GM18909 (cell line): ENCODE data around the gene LPCAT1.
"Not testable (repeated sequence)": the region's sequence is repeated elsewhere in the genome, so short reads cannot be mapped to it uniquely, and the experiment has no call there.

Experiments
- ATAC-seq: cut with Tn5 transposase; IDR thresholded peaks from one replicate; pipeline ENCODE4 v1.9.1; 2021; ENCODE audit warnings: mild to moderate bottlenecking; ENCODE audit not compliant: unreplicated experiment, poor library complexity

The LPCAT1 gene

GRCh38 chr5:1437876-1438559 lies 85.7 kb downstream of the LPCAT1 start:
- ATAC-seq = no peak

DNA sequence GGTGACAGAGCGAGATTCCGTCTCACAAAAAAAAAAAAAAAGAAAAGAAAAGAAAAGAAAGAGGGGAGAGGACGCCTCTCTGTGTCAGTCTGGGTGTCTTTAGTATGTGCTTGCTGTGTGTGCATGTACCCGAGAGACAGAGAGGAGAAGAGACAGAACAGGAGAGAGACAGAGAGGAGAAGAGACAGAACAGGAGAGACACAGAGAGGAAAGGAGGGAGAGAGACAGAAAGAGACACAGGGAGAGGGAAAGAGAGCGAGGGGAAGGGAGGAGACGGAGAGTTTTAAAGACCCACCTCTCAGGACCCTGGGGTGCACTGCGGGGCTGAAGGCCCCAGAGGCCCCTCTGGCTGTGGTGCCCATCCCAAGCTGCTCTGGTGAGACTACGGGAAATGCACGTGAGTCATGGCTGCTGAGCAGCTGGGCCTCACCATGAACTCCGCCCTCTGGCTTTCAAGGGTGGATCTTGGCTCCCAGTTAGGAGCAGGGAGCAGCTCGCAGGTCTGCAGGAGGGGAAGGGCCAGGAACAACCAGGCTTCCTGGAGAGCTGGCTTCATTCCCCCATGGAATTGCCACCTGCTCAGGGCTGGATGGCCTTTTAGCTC lies 86.4 kb downstream of the LPCAT1 start:
- no peak for ATAC-seq

DNA sequence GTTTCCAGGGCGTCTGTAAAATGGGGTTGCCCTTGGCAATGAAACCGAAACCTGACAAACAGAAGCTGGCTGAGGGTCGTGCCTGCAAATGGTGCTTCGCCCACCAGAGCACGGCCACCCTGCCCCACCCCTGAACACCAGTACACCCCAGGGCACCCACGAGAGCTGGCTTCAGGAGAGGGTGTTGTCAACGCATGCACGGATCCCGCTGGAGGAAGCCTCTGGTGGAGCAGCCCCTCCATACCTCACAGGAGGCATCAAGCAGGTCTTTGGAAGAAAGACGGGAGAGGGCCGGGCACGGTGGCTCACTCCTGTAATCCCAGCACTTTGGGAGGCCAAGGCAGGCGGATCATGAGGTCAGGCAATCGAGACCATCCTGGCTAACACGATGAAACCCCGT lies 87.1 kb downstream of the LPCAT1 start:
- ATAC-seq = no peak

DNA sequence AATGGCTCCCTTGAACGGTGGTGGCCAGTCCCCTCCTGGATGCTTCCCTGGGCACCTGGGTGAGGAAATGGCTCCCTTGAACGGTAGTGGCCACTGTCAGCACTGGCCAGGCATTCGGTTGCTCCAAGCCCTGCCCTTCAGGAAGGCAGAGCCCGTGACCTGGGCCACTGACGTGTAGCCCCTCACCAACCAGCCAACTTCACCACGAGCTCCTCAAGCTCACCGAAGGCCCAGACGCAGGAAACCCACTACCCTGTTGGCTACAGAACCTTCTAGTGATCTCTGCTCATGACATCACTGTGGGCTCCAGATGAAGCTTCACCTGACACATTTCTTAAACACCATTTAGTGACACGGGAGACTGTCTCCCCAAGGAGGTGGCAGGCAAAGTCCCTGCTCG lies 87.7 kb downstream of the LPCAT1 start:
- no peak for ATAC-seq

DNA sequence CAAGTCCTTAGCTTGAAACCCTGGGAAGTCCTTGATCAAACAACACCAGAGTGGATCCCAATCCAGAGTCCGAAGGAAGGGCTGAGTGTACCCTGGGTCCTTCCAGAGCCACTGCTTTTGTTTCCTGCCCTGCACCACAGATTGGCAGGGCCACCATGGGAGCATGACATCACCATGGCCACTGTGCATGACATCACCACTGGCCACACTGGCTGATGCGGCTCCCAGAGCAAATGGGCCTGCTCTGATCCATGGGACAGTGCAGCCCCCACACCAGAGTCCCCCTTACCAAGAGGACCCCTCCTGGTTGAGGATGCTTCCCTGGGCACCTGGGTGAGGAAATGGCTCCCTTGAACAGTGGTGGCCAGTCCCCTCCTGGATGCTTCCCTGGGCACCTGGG lies 88.4 kb downstream of the LPCAT1 start:
- no peak for ATAC-seq

GRCh38 chr5:1432296-1432695 lies 91.5 kb downstream of the LPCAT1 start:
- no peak for ATAC-seq

DNA sequence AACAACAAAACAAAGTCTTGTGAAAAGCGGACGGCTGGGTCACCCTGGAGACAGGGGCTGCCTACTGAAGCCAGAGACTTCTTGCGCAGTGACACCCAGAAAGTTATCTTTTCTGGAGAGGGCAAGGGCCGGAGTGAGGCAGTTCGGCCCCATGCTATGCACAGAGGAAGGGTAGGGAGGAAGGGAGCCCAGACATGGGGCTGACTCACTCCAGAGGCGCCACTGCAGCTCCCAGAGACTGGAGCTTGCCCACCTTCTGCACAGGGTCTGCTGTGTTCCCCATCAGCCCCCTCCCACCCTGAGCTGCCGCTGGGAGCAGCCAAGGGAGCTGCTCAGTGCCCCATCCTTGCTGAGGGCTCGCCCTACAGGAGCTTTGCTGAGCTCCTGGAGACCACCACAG lies 91.9 kb downstream of the LPCAT1 start:
- no peak for ATAC-seq

- no peak for ATAC-seq
These were observed 92.5 kb downstream of the LPCAT1 start for GRCh38 chr5:1431021-1431811.

DNA sequence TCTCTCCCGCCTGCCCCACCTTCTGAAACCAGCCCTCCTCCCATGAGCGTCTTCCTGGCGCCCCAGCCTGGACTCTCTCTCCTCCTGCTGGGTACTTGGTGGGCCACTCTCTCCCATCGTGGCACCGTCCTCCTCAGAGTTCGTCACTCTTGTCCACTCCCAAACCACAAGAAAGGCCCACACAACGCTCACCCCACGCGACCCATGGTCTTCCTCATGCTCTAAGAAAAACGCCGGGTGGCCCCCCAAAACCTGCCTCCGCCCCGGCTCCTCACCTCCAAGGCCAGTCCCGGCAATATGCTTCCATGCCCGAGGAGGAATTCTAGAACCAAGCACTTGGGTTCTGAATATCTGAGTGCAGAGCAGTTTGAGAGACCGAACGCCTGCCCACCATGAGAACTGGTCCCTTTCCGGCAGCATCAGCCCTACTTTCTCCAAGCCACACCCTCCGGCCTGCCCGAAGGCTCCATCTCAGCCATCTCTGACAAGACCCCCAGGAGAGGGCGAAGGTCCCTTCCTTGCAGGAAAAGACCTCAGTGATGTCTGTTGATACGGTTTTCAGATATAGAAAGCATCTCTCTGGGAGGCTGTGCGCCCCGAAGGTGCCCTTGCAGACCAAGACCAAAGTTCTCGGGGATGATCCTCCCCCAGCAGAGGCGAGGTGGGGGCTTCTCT lies 93.5 kb downstream of the LPCAT1 start:
- ATAC-seq = no peak

- ATAC-seq = no peak
These were observed 94.3 kb downstream of the LPCAT1 start for GRCh38 chr5:1429496-1429895.

- no peak for ATAC-seq
These were observed 94.7 kb downstream of the LPCAT1 start for GRCh38 chr5:1429066-1429465.

DNA sequence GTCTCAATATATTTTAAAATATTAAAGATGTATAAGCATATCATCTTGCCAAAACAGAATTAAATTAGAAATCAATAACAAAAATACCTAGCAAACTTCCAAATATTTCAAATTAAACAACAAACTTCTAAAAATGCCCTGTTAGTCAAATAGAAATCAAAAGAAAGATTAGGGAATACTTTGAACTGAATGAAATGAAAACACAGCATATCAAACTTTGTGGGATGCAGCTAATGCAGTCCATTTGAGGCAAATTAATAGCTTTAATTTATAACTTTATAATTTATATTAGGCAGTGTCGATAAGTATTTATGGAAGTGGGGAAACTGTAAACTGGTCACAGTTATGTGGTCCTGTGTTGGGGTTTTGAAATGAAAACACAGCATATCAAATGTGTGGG lies 95.7 kb downstream of the LPCAT1 start:
- no peak for ATAC-seq

GRCh38 chr5:1424716-1425115 lies 99.0 kb downstream of the LPCAT1 start:
- no peak for ATAC-seq

DNA sequence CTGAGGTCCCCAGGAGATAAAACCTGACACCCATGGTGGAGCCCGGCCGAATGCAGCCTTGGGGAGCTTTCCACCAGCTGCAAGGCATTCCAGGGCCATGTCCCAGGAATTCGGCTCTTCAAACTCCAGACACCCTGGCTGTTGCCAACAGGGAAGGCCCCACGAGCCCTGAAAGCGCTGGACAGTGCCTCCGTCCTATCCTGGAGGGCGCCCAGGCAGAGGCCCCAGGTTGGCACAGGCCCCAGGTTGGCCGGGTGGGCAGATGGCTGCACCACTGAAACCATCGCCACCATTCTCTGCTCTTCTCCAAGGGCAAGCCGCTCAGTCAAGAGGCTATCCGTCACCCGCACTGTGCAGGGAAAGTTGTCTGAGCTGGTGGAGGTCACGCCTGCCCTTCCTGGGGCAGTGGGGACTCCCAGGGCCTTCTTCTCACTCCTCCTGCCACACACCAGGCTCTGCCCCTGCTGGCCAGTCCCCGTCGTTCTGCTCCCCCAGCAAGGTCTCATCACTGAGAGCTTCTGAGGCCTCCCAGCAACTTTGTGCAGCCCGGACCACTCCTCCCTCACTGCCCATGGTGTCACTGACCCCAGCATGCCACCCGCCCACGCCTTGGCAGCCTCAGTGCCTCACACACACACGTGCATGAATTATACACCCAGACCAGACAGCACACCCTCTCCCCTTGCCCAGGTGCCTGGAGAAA lies 99.7 kb downstream of the LPCAT1 start:
- ATAC-seq = no peak

DNA sequence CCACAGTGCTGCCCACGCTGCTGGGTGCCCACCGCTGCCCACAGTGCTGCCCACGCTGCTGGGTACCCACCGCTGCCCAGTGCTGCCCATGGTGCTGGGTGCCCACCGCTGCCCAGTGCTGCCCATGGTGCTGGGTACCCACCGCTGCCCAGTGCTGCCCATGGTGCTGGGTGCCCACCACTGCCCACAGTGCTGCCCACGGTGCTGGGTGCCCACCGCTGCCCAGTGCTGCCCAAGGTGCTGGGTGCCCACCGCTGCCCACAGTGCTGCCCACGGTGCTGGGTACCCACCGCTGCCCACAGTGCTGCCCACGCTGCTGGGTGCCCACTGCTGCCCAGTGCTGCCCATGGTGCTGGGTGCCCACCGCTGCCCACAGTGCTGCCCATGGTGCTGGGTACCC lies 101.2 kb downstream of the LPCAT1 start:
- ATAC-seq = not testable (repeated sequence)

GRCh38 chr5:1421521-1422341 lies 102.0 kb downstream of the LPCAT1 start:
- ATAC-seq = no peak

DNA sequence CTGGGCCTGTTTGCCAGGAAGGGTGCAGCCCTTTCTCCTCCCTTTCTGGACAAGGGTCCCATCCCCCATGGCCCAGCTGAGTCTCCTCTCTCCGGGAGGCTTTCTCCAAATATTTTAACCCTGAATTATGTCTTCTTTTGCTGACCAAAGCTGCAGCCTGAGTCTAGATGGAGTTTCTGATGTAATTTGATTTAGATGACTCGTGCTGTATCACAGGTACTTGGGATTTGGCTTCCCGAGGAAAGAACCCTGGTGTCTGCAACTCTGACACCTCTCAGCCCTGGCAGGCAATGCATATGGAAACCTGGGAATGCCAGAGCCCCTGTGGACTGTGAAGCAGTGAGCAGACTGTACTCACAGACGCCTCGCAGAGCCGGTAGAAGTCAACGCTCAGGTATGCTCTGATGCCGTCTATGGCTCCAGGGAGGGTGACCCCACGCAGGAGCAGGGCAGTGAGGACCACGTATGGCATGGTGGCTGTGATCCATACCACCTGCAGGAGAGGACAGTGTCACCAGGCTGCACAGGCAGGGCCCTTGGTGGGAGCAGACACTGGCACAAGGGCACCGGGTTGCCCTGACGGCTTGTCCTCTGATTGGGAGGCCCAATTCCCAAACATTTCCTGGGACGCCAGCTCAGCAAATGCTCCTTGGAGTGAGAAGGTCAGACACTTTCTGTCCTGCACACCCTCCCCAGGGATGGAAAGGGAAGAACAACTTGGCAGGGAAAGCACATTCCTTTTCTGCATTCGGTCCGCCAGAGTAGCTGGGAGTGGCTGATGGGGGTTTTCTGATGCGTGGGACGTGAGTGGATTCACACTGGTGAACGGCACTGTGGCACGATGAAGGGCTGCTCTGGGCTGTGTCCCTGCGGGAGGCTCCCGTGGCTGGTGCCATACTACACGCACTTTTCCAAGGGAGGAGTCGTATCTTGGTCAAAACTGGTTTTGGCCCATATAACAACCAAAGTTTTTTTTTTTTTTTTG lies 103.3 kb downstream of the LPCAT1 start:
- ATAC-seq = no peak

DNA sequence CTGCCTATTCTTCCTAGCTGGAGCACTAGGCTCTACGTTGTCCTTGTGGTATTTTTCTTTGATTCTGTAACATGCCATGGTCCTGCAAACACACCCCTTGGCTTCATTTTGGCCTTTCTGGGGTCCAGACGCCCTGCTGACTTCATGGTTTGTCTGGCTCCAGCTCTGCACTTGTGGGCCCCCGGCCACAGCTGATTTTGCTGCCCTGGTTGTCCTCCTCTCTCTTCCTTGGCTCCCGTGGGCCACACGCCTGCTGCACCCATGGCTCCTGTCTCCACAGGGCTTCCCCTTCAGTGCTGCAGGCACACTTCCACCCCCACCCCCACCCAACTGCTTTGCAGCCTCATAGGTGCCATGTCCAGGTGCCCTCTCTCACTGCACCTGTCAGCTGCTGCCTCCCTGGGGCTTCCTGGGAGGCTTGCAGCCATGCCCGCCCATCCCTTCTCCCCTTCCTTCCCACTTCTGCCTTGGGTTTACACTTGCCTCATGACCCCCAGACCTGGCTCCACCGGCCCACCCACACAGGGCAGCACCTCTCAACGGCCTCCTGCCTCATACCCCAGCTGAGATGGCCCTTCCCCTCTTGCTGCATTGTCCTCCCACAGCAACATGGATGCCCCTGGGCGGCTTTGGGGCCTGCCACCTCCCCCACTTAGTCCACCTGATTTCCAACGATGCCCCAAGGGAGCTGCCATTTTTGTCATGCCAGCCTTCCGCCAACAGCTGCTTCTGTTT lies 104.1 kb downstream of the LPCAT1 start:
- ATAC-seq = no peak
